ENCODE measurements around the gene DNAI7. TPM values are rescaled to one million over a fixed set of nuclear protein-coding genes. Genes with fewer than 3 reads are reported as not detected.

The DNAI7 gene
- total RNA-seq, 1 experiment from 2014 or later, result 2.9 TPM

GRCh38 chr12:25135531-25136154 is 59.3 kb downstream of the DNAI7 start:
- DNase-seq, result peak; percentile 22 to 51

GRCh38 chr12:25131270-25131669 is 63.7 kb downstream of the DNAI7 start:
- TF ChIP-seq CTCF (conservative IDR thresholded peaks at IDR 0.05) (no peak), EZH2 (IDR thresholded peaks at IDR 0.05; ENCODE audit: low read depth) (no peak)
- no peaks in the 10 kb centered on the region for H3K9me2 ChIP-seq (ENCODE audit: insufficient read depth)
- DNase-seq, result no peak
- H3K4me2 ChIP-seq, result no peak overlapping the region
- H2AFZ ChIP-seq, result no peak overlapping the region
- CTCF ChIA-PET, result no interaction called here
- H3K27ac ChIP-seq, result no peak overlapping the region
- no peak overlapping the region for H3K4me3 ChIP-seq
- no peaks in the 10 kb centered on the region for H3K27me3 ChIP-seq (ENCODE audit: insufficient read depth, low read depth)
- no peaks in the 10 kb centered on the region for H4K20me1 ChIP-seq (ENCODE audit: insufficient read depth)
- BruUV-seq (replicated peaks), result no TSS peak
- H3K36me3 ChIP-seq (ENCODE audit: low read depth), result no peaks in the 10 kb centered on the region
- POLR2A ChIA-PET (ENCODE audit: unreplicated experiment), result interaction anchor here (0.7 kb wide), 1 partner anchor 440 kb away, joined by 7 read pairs; no protein-coding TSS in a partner anchor
- H3K9me3 ChIP-seq (ENCODE audit: insufficient read depth, low read depth), result no peaks in the 10 kb centered on the region
- H3K4me1 ChIP-seq (replicated peaks; ENCODE audit: insufficient read depth), result no peaks in the 10 kb centered on the region
- no peaks in the 10 kb centered on the region for H3K79me2 ChIP-seq (ENCODE audit: low read depth)
- intact Hi-C loops (cut with micrococcal nuclease; ENCODE audit: unreplicated experiment), result loop anchor here (2.0 kb wide), 1 partner anchor 140 kb away; no protein-coding TSS in a partner anchor
- H3F3A ChIP-seq (ENCODE audit: insufficient read depth, low read depth), result no peaks in the 10 kb centered on the region

More at GRCh38 chr12:25135531-25136154, 59.3 kb downstream of the DNAI7 start:
- no peak overlapping the region for H2AFZ ChIP-seq
- no peaks in the 10 kb centered on the region for H3F3A ChIP-seq (ENCODE audit: insufficient read depth, low read depth)
- H3K4me1 ChIP-seq (replicated peaks; ENCODE audit: insufficient read depth), result no peaks in the 10 kb centered on the region
- H3K27me3 ChIP-seq (ENCODE audit: insufficient read depth, low read depth), result no peaks in the 10 kb centered on the region
- no peaks in the 10 kb centered on the region for H3K79me2 ChIP-seq (ENCODE audit: low read depth)
- H3K36me3 ChIP-seq (ENCODE audit: low read depth), result no peaks in the 10 kb centered on the region
- no peak overlapping the region for H3K4me2 ChIP-seq
- ChIA-PET POLR2A (ENCODE audit: unreplicated experiment) (interaction anchor here (0.6 kb wide), 1 partner anchor 111 kb away, joined by 9 read pairs; no protein-coding TSS in a partner anchor), CTCF (no interaction called here)
- H3K27ac ChIP-seq, result no peak overlapping the region
- H4K20me1 ChIP-seq (ENCODE audit: insufficient read depth), result no peaks in the 10 kb centered on the region
- H3K4me3 ChIP-seq, result no peak overlapping the region
- H3K9me2 ChIP-seq (ENCODE audit: insufficient read depth), result no peaks in the 10 kb centered on the region
- TF ChIP-seq EZH2 (IDR thresholded peaks at IDR 0.05; ENCODE audit: low read depth) (no peak), CTCF (conservative IDR thresholded peaks at IDR 0.05) (no peak)
- no TSS peak for BruUV-seq (replicated peaks)
- H3K9me3 ChIP-seq (ENCODE audit: insufficient read depth, low read depth), result no peaks in the 10 kb centered on the region
- intact Hi-C loops (cut with micrococcal nuclease; ENCODE audit: unreplicated experiment), result no loop called here

- Histone ChIP-seq H3K9me2 (ENCODE audit: insufficient read depth) (no peaks in the 10 kb centered on the region), H3K4me1 (replicated peaks; ENCODE audit: insufficient read depth) (no peaks in the 10 kb centered on the region), H3K27ac (no peak overlapping the region), H3K9me3 (ENCODE audit: insufficient read depth, low read depth) (no peaks in the 10 kb centered on the region), H3K36me3 (ENCODE audit: low read depth) (no peaks in the 10 kb centered on the region), H3K27me3 (ENCODE audit: insufficient read depth, low read depth) (no peaks in the 10 kb centered on the region), H2AFZ (no peak overlapping the region), H3K79me2 (ENCODE audit: low read depth) (no peaks in the 10 kb centered on the region), H3K4me3 (no peak overlapping the region), H3F3A (ENCODE audit: insufficient read depth, low read depth) (no peaks in the 10 kb centered on the region), H4K20me1 (ENCODE audit: insufficient read depth) (no peaks in the 10 kb centered on the region), H3K4me2 (no peak overlapping the region)
- TF ChIP-seq EZH2 (IDR thresholded peaks at IDR 0.05; ENCODE audit: low read depth) (no peak), CTCF (conservative IDR thresholded peaks at IDR 0.05) (peak; percentile 85)
- ChIA-PET POLR2A (ENCODE audit: unreplicated experiment) (no interaction called here), CTCF (interaction anchor here (0.6 kb wide), 1 partner anchor 262 kb away, joined by 3 read pairs; no protein-coding TSS in a partner anchor)
- no TSS peak for BruUV-seq (replicated peaks)
- intact Hi-C loops (cut with micrococcal nuclease; ENCODE audit: unreplicated experiment), result loop anchor here (1.0 to 2.0 kb wide), 2 partner anchors 140 to 278 kb away; no protein-coding TSS in a partner anchor
- DNase-seq, result no peak
Observed at GRCh38 chr12:25130741-25131188, 64.2 kb downstream of the DNAI7 start.
